Measurements from ENCODE around the gene TMEM204.

The TMEM204 gene

DNA sequence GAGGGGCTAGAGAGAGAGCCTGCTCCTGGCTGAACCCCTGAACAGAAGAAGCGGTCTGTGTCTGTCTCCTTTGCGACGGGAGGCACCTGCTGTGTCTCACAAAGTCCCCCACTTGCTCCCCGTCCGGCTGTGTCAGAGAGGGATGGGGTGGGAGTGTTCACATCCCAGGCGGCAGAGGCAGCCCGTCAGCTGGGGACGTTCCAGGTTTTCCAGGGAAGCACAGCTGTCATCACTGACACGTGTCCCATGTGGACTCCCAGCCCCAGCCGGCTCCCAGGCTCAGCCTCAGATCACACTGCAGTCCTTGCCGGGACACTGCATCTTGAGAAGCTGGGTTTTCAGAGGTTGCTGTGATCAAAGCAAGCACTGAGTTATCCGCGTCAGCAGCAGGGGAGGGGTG lies 38.8 kb upstream of the TMEM204 start:
- TF ChIP-seq, protein P1, sequence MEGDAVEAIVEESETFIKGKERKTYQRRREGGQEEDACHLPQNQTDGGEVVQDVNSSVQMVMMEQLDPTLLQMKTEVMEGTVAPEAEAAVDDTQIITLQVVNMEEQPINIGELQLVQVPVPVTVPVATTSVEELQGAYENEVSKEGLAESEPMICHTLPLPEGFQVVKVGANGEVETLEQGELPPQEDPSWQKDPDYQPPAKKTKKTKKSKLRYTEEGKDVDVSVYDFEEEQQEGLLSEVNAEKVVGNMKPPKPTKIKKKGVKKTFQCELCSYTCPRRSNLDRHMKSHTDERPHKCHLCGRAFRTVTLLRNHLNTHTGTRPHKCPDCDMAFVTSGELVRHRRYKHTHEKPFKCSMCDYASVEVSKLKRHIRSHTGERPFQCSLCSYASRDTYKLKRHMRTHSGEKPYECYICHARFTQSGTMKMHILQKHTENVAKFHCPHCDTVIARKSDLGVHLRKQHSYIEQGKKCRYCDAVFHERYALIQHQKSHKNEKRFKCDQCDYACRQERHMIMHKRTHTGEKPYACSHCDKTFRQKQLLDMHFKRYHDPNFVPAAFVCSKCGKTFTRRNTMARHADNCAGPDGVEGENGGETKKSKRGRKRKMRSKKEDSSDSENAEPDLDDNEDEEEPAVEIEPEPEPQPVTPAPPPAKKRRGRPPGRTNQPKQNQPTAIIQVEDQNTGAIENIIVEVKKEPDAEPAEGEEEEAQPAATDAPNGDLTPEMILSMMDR (IDR thresholded peaks at IDR 0.05; ENCODE audit: borderline replicate concordance, control extremely low read depth, extremely low read depth, insufficient read depth, missing control alignments): no peak

DNA sequence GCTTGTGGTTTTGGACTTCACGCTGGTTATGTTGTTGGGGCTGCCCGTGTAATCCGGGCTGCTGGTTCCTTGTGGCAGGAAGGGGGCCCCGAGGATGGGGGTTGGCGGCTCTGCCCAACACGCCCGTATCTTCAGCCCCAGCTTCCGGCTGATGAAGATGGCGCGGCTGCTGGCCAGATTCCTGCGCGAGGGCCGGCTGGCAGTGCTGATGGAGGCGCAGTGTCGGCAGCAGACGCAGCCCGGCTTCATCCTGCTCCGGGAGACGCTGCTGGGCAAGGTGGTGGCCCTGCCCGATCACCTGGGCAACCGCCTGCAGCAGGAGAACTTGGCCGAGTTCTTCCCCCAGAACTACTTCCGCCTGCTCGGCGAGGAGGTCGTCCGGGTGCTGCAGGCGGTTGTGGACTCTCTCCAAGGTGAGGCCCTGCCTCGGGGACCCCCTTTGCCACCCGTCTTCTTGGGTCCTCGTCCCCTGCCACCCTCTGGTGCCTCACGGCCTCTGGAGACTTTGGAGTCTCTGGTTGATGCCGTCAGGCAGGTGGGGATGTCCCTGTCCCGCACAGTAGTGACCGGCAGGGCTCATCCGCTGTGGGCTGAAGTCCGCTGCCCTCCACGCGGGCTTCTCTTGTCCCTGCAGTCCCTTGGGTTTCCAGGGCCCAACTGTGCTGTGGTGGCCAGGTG lies 38.1 kb upstream of the TMEM204 start:
- no peak for DNase-seq (ENCODE audit: low spot score)
- TF ChIP-seq, protein P1 (IDR thresholded peaks at IDR 0.05; ENCODE audit: borderline replicate concordance, control extremely low read depth, extremely low read depth, insufficient read depth, missing control alignments): no peak
- in situ Hi-C loops (cut with MboI; ENCODE audit: low sequenced_read_pairs, unreplicated experiment): no loop called here

More for the DNA sequence above, 38.8 kb upstream of the TMEM204 start:
- DNase-seq (ENCODE audit: low spot score): no peak
- in situ Hi-C loops (cut with MboI; ENCODE audit: low sequenced_read_pairs, unreplicated experiment): no loop called here

DNA sequence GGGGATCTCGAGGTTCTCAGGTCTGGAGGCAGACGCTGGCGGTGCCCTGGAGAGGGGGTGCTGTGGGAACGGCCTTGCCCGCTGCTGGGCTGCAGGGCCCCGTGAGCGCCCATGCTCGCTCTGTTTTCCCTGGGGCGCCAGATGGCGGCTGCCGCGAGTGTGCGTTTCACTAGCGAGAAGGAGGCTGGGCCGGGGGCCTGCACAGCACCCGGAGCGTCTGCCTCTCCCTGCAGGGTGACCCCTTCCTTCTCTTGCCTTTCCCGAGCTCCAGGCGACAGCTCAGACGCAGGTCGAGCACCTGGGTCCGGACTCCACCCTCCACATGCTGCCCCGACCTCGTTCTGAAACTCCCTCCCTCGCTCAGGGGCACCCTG lies 37.6 kb upstream of the TMEM204 start:
- DNase-seq (ENCODE audit: low spot score): no peak
- in situ Hi-C loops (cut with MboI; ENCODE audit: low sequenced_read_pairs, unreplicated experiment): no loop called here

DNA sequence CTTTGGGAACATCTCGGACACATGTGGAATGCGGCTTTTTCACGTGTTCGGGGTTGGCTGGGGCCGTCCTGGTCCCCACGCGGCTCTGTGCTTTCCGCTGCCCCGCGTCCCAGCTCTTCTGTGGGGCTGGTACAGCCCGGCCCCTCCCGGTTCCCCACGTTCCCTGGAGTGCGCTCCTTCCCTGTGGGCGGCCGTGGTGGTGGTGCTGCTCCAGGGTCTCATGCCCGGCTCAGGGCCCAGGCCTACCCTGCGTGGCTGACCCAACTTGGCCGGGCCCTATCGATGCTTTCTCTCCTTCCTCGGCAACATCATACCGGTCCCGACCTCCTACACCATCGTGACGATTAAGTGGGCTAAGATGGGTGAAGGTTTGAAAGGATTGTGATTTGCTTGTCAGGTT lies 37.0 kb upstream of the TMEM204 start:
- in situ Hi-C loops (cut with MboI; ENCODE audit: low sequenced_read_pairs, unreplicated experiment): no loop called here
- no peak for DNase-seq (ENCODE audit: low spot score)
- TF ChIP-seq, protein P1 (IDR thresholded peaks at IDR 0.05; ENCODE audit: borderline replicate concordance, control extremely low read depth, extremely low read depth, insufficient read depth, missing control alignments): no peak

More for the DNA sequence above, 37.6 kb upstream of the TMEM204 start:
- TF ChIP-seq, protein P1 (IDR thresholded peaks at IDR 0.05; ENCODE audit: borderline replicate concordance, control extremely low read depth, extremely low read depth, insufficient read depth, missing control alignments): no peak

DNA sequence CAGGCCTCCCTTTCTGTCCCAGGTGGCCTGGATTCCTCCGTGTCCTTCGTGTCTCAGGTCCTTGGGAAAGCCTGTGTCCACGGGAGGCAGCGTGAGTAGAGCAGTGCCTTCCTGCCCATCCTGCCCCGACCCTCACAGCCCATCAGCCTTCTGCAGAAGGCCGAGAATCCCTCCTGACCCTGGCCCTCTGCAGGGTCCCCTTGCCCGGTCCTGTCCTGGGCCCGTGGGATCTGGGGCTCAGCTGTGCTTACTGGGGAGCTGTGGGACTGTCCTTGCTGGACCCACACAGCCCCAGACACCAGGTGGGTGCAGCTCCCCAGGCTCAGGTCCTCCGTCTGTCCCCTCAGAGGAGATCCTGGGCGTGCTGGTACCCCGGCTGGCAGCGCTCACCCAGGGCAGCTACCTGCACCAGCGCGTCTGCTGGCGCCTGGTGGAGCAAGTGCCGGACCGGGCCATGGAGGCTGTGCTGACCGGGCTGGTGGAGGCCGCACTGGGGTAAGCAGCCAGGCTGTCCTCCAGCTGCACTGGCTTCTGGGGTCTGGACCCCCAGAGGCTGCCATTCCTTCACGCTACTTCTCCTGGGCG lies 36.4 kb upstream of the TMEM204 start:
- no peak for DNase-seq (ENCODE audit: low spot score)
- in situ Hi-C loops (cut with MboI; ENCODE audit: low sequenced_read_pairs, unreplicated experiment): no loop called here
- TF ChIP-seq, protein P1 (IDR thresholded peaks at IDR 0.05; ENCODE audit: borderline replicate concordance, control extremely low read depth, extremely low read depth, insufficient read depth, missing control alignments): no peak

DNA sequence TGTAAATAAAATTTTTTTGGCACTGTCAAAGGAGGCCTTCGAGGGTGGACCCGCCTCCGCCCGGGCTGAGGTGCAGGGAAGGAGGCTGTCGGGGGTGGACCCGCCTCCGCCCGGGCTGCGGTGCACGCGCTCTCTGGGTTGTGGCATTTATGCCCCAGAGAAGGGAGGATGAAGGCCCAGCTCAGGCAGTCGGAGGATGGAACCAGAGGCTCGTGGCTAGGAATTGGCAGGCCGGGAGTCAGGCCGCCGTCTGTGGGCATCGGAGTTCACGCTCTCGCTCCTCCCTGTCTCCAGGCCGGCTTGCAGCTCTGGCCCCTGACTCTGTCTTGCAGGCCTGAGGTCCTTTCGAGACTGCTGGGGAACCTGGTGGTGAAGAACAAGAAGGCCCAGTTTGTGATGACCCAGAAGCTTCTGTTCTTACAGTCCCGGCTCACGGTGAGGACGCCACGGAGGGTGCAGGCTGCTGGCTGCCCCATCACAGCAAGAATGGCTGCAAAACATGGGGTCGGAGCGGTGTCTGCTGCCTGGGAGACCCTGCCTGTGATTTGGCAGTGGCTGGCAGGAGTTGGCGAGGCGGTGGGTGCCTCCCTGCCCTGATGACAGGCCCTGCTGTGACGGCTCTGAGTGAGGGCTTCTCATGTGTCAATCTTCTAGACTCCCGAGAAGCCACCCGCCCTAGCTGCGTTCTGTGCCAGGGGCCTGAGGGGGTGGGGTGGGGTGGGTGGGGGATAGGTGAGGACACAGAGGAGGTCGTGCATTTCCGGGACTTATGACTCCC lies 34.4 kb upstream of the TMEM204 start:
- in situ Hi-C loops (cut with MboI; ENCODE audit: low sequenced_read_pairs, unreplicated experiment): no loop called here
- DNase-seq (ENCODE audit: low spot score): no peak
- TF ChIP-seq, protein P1 (IDR thresholded peaks at IDR 0.05; ENCODE audit: borderline replicate concordance, control extremely low read depth, extremely low read depth, insufficient read depth, missing control alignments): no peak
